GM18520 (cell line): ENCODE results near the gene WIPF2.
"Not testable (repeated sequence)": the region's sequence is repeated elsewhere in the genome, so short reads cannot be mapped to it uniquely, and the experiment has no call there.

Experiments used
- ATAC-seq: cut with Tn5 transposase; IDR thresholded peaks from one replicate; pipeline ENCODE4 v1.9.1; 2021; ENCODE audit not compliant: unreplicated experiment

Gene WIPF2

GRCh38 chr17:40293363-40293762, 74.3 kb downstream of the WIPF2 start:
- ATAC-seq, result no peak

GRCh38 chr17:40295488-40296436, 76.7 kb downstream of the WIPF2 start:
- ATAC-seq, result no peak

DNA sequence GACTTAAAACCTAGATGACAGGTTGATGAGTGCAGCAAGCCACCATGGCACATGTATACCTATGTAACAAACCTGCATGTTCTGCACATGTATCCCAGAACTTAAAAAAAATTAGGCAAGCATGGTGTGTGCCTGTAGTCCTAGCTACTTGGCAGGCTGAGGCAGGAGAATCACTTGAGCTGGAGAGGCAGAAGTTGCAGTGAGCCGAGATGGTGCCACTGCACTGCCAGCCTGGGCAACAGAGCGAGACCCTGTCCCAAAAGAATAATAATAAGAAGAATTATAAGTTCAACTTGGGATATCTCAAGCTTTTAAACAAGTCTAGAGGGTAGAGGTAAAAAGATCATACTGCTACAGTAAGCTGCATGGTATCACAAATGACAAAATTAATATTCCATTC, 78.4 kb downstream of the WIPF2 start:
- no peak for ATAC-seq

DNA sequence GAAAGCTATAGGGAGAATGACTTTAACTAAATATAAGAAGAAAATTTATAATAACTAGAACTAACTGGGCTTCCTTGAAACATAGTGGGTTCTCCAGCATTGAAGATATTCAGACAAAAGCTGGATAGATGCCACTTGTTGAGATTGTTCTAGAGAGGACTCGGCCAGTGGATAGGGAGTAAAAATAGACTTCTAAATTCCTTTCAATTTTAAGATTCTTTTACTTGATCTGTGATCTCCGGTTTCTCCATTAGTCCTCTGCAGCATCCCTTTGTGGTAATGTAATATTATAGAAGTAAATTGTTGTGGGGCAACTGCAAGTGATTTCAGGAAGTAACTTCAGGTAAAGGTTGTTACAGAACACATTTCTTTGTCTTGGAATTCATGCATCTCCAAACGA, 79.6 kb downstream of the WIPF2 start:
- ATAC-seq, result no peak

- not testable (repeated sequence) for ATAC-seq
These were observed 80.2 kb downstream of the WIPF2 start for GRCh38 chr17:40299159-40299757.

GRCh38 chr17:40301315-40301714, 82.2 kb downstream of the WIPF2 start:
- ATAC-seq, result no peak

DNA sequence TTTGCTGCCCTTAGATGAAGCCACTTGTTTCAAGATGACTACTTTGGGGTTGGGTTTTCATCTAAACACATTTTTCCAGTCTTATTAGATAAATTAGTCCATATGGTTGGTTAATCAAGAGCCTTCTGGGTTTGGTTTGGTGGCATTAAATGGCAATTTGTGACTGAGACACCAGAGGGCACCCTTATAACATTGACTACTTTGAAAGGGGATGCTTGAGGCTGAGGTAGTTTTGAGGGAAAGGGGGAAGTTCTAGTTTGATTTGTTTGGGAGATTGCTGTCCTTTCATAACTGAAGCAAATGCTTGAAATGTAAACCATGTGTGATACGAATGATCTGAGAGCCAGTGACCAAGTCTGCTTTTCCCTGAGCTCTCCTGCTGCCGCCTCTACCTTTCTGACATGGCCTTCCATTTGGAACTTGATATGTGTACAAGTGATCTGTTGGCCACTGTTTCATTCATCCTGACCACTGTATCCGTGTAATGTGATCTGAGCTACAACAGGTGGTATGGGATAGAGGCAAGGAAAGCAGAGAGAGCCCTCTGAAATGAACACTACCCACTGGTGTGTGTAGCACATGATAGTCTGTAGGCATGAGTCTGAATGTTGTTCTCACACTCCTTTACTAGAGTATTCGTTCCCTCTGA, 84.0 kb downstream of the WIPF2 start:
- ATAC-seq, result no peak

- no peak for ATAC-seq
These were observed 84.8 kb downstream of the WIPF2 start for GRCh38 chr17:40303708-40304551.

DNA sequence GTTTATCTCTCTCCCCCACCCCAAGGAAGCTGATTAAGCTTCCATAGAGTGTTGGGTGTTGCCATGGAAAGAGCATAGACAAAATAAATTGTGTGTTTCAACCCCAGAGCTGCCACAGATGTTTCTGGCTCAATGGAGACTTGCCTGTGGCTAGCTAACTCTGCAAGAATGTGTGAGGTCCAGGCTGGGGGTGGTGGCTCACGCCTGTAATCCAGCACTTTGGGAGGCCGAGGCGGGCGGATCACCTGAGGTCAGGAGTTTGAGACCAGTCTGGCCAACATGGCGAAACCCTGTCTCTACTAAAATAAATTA, 85.4 kb downstream of the WIPF2 start:
- ATAC-seq, result not testable (repeated sequence)

DNA sequence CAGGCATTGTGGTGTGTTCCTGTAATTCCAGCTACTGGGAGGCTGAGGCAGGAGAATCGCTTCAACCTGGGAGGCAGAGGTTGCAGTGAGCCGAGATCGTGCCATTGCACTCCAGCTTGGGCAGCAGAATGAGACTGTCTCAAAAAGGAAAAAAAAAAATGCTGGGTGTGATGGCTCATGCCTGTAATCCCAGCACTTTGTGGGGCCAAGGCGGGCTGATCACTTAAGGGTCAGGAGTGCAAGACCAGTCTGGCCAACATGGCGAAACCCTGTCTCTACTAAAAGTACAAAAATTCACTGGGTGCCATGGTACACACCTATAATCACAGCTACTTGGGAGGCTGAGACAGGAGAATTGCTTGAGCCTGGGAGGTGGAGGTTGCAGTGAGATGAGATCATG, 85.8 kb downstream of the WIPF2 start:
- not testable (repeated sequence) for ATAC-seq

- ATAC-seq, result no peak
These were observed 87.3 kb downstream of the WIPF2 start for GRCh38 chr17:40306395-40306794.

GRCh38 chr17:40307001-40307730, 88.1 kb downstream of the WIPF2 start:
- no peak for ATAC-seq

DNA sequence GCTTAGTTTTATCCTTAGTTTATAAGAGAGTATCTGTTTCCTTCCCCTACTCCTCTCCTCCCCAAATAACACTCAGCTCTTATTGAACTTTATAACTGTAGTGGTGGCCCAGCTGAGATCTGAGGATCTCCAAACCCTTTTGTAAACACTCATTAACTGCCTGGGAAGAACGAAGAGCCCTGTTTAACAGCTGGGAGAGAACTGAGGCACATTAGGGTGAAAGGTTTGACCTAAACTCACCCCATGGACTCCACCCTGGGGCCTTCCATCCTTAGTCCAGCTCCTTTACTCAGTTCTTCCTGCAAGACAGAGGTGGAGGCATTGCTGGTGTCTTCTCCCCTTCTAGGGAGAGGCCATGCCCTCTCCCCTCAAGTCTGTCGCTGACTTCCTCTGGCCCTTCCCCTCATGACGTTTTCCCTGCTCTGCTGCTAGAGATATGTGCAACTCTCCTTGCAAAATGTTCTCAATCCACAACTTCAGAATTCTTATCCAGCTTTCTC, 88.7 kb downstream of the WIPF2 start:
- ATAC-seq, result no peak

DNA sequence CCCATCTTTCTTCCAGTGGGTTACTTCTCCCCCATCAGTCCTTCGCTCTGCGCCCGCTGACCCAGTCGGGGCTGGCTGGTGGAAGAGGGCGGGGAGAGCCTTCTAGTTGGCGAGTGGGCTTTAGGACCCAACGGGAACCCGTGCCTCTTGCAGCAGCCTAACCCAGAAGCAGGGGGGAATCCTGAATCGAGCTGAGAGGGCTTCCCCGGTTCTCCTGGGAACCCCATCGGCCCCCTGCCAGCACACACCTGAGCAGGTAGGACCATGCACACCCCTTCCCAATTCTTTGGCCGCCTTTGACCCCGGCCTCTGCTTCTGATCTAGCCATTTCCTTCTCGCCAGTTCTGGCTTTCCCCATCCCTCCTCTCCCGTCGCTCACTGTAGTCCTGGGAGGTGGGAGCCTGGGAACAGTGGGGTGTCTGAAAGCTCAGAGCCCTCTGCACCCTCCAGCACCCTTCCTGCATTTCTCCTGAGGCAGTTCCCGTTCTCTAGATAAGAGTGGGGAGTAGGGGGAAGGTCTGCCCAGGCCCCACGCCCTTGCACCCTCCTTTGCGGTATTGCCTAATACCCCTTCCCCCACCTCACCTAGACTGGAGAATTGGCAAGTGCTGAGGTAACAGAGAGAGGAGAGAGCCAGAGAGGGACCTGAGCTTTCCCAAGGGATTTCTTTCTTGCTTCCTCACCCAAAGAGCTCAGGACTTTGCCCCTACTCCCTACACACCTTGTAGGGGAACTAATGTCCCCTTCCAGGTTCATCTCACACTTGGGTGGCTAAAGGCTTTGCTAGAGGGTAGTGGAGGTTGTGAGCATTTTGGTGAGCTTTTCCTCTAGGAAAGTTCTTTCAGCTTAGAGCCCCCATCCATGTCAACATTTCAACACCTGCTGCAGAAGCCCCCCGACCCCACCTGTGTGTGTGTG, 90.2 kb downstream of the WIPF2 start, which contains the start of gene RARA:
RARA (plus strand) TSS at position 150 of the 918 bp plus-strand sequence. CDS start 22,039 bp downstream, outside the sequence.
- no peak for ATAC-seq

DNA sequence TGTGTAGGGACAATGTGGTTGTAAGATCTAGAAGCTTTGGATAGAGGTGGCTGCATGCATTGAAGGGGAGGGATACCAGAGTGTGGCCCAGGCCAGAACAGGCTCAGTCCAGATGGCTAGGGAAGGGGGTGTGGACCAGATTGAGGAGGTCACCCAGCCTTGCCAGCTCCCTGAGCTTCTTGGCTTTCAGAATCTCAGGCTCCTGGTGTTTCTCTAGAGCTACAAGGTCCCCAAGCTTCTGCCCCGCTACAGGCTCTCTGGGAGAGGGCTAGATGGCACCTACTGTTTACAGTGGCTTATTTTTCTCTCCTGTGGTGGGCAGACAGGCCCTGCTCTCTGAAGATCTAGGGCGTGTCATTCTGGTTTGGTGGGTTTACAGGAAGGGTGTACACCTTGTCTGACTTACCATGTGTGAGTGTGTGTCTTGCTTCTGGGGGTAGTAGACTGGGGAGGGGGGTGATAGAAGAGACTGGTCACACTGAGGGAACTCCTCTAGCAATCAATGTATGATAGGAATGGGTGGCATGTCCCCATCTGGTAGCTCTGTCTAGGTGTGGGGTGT, 90.9 kb downstream of the WIPF2 start:
- no peak for ATAC-seq

DNA sequence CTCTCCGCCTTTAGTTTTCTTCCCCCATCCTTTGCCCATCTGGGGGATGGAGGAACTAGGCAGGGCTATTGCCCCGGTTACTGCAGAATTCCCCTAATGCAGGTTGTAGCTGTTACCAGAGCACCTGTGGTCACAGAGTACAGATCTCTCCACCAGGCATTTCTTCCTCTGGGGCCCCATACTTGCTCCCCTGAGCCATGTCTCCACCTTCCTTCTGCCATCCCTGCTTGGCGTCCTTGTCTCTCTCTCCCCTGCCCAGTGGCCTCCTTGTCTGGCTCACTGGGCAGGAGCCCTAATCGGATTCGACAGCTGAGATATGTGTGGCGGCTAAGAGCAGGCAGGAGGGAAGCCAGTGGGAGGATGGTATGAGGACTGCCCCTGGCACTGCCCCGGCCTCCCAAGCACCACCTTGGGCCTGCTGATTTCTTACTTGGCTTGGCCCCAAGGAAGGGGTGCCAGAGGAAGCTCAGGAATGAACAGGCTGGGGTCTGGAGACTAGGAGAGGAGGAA, 91.8 kb downstream of the WIPF2 start:
- no peak for ATAC-seq

GRCh38 chr17:40311575-40311974, 92.5 kb downstream of the WIPF2 start:
- no peak for ATAC-seq

DNA sequence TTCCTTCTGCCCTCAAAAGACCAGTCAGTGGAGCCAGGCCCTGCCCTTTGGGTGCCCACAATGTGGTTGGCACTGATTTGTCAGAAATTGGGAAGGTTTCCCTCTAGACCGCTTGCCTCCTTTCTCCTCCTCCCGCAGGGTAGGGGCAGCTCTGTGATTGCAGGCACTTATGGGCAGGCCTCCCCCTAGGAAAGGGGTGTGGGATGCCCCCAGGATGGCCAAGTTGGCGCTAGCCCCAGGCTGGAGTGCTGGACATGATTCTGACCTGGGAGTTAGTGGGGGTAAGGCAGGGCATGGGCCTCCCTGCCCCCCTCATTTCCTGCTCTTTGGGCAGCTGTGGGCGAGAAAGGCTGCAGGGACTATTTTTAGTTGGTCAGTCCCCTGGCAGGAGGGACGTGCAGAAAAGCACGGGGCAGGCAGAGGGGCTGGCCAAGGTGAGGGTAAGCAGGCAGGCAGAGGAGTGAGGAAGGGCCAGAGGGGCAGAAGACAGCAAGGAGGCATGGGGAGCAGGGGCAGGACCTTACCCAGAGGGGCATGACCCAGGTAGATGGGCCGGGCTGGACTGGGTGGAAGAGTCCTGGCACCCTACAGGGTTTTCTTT, 93.1 kb downstream of the WIPF2 start:
- ATAC-seq, result no peak
